ENCODE data around the gene ADCY1. TPM values are rescaled to one million over a fixed set of nuclear protein-coding genes. Genes with fewer than 3 reads are reported as not detected.

The ADCY1 gene
- total RNA-seq, 1 donor from 2014 or later, result 7.5 TPM

GRCh38 chr7:45689011-45689796 lies 115.0 kb downstream of the ADCY1 start:
- intact Hi-C loops (cut with micrococcal nuclease), result no loop called here

- intact Hi-C loops (cut with micrococcal nuclease), result no loop called here
Observed at GRCh38 chr7:45689797-45690761, 115.9 kb downstream of the ADCY1 start.

GRCh38 chr7:45690762-45691150 lies 116.6 kb downstream of the ADCY1 start:
- intact Hi-C loops (cut with micrococcal nuclease), result no loop called here

GRCh38 chr7:45691155-45691656 lies 117.0 kb downstream of the ADCY1 start:
- intact Hi-C loops (cut with micrococcal nuclease), result no loop called here

GRCh38 chr7:45692031-45692430 lies 117.9 kb downstream of the ADCY1 start:
- intact Hi-C loops (cut with micrococcal nuclease), result no loop called here

GRCh38 chr7:45695249-45695995 lies 121.3 kb downstream of the ADCY1 start:
- intact Hi-C loops (cut with micrococcal nuclease), result no loop called here

GRCh38 chr7:45696476-45696875 lies 122.3 kb downstream of the ADCY1 start:
- intact Hi-C loops (cut with micrococcal nuclease), result no loop called here

GRCh38 chr7:45697576-45698136 lies 123.5 kb downstream of the ADCY1 start:
- intact Hi-C loops (cut with micrococcal nuclease), result no loop called here

- intact Hi-C loops (cut with micrococcal nuclease), result no loop called here
Observed at GRCh38 chr7:45698303-45699014, 124.3 kb downstream of the ADCY1 start.

GRCh38 chr7:45699015-45699309 lies 124.8 kb downstream of the ADCY1 start:
- intact Hi-C loops (cut with micrococcal nuclease), result no loop called here

- intact Hi-C loops (cut with micrococcal nuclease), result no loop called here
Observed at GRCh38 chr7:45699726-45700390, 125.7 kb downstream of the ADCY1 start.

- intact Hi-C loops (cut with micrococcal nuclease), result no loop called here
Observed at GRCh38 chr7:45700556-45700955, 126.4 kb downstream of the ADCY1 start.

GRCh38 chr7:45701701-45702510 lies 127.7 kb downstream of the ADCY1 start:
- intact Hi-C loops (cut with micrococcal nuclease), result no loop called here

- intact Hi-C loops (cut with micrococcal nuclease), result no loop called here
Observed at GRCh38 chr7:45702751-45703150, 128.6 kb downstream of the ADCY1 start.

- intact Hi-C loops (cut with micrococcal nuclease), result no loop called here
Observed at GRCh38 chr7:45703373-45703821, 129.2 kb downstream of the ADCY1 start.

- intact Hi-C loops (cut with micrococcal nuclease), result no loop called here
Observed at GRCh38 chr7:45703911-45704682, 129.9 kb downstream of the ADCY1 start.

- intact Hi-C loops (cut with micrococcal nuclease), result no loop called here
Observed at GRCh38 chr7:45704683-45705016, 130.5 kb downstream of the ADCY1 start.
